SK-N-SH (cell line): ENCODE results near the gene SLC8A1.

Experiments
- ELF1 ChIP-seq: IDR thresholded peaks from 2 replicates; pipeline ENCODE4 v1.4.0; 2012
- EP300 ChIP-seq, 2 experiments: IDR thresholded peaks; 2 replicates each; pipeline versions ENCODE4 v1.4.0 to v1.6.1; 2012; ENCODE audit warnings: borderline replicate concordance in 1 of 2, low read depth in 1 of 2, low read length in 1 of 2
- FOXM1 ChIP-seq: IDR thresholded peaks from 2 replicates; pipeline ENCODE4 v1.4.0; 2012; ENCODE audit warnings: low read depth, mild to moderate bottlenecking
- JUND ChIP-seq: IDR thresholded peaks from 2 replicates; pipeline ENCODE4 v1.4.0; 2012
- MXI1 ChIP-seq: IDR thresholded peaks from 2 replicates; pipeline ENCODE4 v1.6.1; 2012; ENCODE audit warnings: mild to moderate bottlenecking, low read depth, low read length, improper control_type of control experiment
- RFX5 ChIP-seq: IDR thresholded peaks from 2 replicates; pipeline ENCODE4 v1.6.1; 2012; ENCODE audit warnings: mild to moderate bottlenecking, improper control_type of control experiment, low read length
- SIN3A ChIP-seq: IDR thresholded peaks from 2 replicates; pipeline ENCODE4 v1.6.1; 2012; ENCODE audit warnings: low read depth, mild to moderate bottlenecking, low read length, moderate library complexity, borderline replicate concordance
- SMC3 ChIP-seq: IDR thresholded peaks from 2 replicates; pipeline ENCODE4 v1.6.1; 2012; ENCODE audit warnings: low read depth, low read length, improper control_type of control experiment
- TEAD4 ChIP-seq: IDR thresholded peaks from 2 replicates; pipeline ENCODE4 v1.4.0; 2012; ENCODE audit warnings: mild to moderate bottlenecking, borderline replicate concordance; ENCODE audit not compliant: insufficient read depth
- TF ChIP-seq, protein P1 (sequence below): fragments of 200-600 bp; sonication (generic); IDR thresholded peaks from 2 replicates; pipeline ENCODE4 v1.6.1; 2017; ENCODE audit warnings: antibody characterized with exemption, mild to moderate bottlenecking, moderate library complexity

- TF ChIP-seq SMC3: no peak
- no peak for TF ChIP-seq MXI1
- TF ChIP-seq, protein P1, sequence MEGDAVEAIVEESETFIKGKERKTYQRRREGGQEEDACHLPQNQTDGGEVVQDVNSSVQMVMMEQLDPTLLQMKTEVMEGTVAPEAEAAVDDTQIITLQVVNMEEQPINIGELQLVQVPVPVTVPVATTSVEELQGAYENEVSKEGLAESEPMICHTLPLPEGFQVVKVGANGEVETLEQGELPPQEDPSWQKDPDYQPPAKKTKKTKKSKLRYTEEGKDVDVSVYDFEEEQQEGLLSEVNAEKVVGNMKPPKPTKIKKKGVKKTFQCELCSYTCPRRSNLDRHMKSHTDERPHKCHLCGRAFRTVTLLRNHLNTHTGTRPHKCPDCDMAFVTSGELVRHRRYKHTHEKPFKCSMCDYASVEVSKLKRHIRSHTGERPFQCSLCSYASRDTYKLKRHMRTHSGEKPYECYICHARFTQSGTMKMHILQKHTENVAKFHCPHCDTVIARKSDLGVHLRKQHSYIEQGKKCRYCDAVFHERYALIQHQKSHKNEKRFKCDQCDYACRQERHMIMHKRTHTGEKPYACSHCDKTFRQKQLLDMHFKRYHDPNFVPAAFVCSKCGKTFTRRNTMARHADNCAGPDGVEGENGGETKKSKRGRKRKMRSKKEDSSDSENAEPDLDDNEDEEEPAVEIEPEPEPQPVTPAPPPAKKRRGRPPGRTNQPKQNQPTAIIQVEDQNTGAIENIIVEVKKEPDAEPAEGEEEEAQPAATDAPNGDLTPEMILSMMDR: no peak
- no peak for TF ChIP-seq SIN3A
- no peak for TF ChIP-seq EP300 (IDR thresholded peaks at IDR 0.05; ENCODE audit: borderline replicate concordance in 1 of 2, low read depth in 1 of 2, low read length in 1 of 2)
- no peak for TF ChIP-seq ELF1
- TF ChIP-seq JUND: no peak
- no peak for TF ChIP-seq RFX5
- no peak for TF ChIP-seq FOXM1
- TF ChIP-seq TEAD4: no peak
These were observed 148.1 kb downstream of the SLC8A1 start for GRCh38 chr2:40303746-40304145.
